ENCODE measurements around the gene ERG. TPM values are rescaled to one million over a fixed set of nuclear protein-coding genes. Genes with fewer than 3 reads are reported as not detected.

The ERG gene
- polyA plus RNA-seq, 1 of the 3 experiments (the other 2 are of a cell fraction): not detected

DNA sequence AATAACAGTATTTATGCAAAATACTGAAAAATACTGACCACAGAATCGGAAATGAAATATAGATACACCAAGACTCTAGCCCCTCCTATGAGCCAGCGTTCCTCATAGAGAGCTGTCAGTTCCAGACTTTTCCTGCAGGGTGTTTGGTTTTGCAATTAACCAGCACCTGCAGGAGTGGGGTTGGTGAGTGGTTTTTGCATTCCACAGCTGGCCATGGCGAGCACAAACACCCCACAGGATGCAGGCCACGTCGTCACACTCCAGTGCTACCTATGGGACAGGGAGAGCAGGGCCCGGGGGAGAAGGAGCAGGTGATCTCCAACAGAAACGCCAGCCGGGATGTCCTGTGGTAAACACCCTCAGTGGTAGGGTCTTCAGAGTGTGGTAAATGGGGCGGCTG lies 94.1 kb downstream of the ERG start:
- no peaks in the 10 kb centered on the region for H3K9me2 ChIP-seq
- WGBS (ENCODE audit: low lambda C conversion rate): 56% methylated on average over 7 of the region's 9 CpGs
- no peak overlapping the region for H2AFZ ChIP-seq (ENCODE audit: low read depth)
- no peaks in the 10 kb centered on the region for H3K27me3 ChIP-seq (ENCODE audit: insufficient read depth)
- no peaks in the 10 kb centered on the region for H3K4me1 ChIP-seq (ENCODE audit: control insufficient read depth in 1 of 2, insufficient read depth in 2 of 2, low read depth in 1 of 2, low read length in 1 of 2)
- H3K27ac ChIP-seq (ENCODE audit: low read depth in 2 of 2, low read length in 1 of 2): no peak overlapping the region
- no peak overlapping the region for H3K4me2 ChIP-seq
- CTCF ChIA-PET: interaction anchor here (0.6 to 1.1 kb wide), 5 partner anchors 10 to 185 kb away, joined by 3 to 4 read pairs (median 3); no protein-coding TSS in a partner anchor
- H3K9ac ChIP-seq: no peak overlapping the region
- no peak for DNase-seq
- H3K4me3 ChIP-seq (ENCODE audit: low read depth in 2 of 2, low read length in 1 of 2): no peak overlapping the region
- H3K79me2 ChIP-seq (ENCODE audit: insufficient read depth): no peaks in the 10 kb centered on the region
- H4K20me1 ChIP-seq (ENCODE audit: insufficient read depth): no peaks in the 10 kb centered on the region
- H3F3A ChIP-seq (replicated peaks; ENCODE audit: insufficient read depth): no peaks in the 10 kb centered on the region
- POLR2A ChIA-PET: no interaction called here
- no peak for TF ChIP-seq RAD21 (IDR thresholded peaks at IDR 0.05; ENCODE audit: low read length)
- no peak for TF ChIP-seq JUND (IDR thresholded peaks at IDR 0.05)
- no peak for TF ChIP-seq FOXM1 (IDR thresholded peaks at IDR 0.05; ENCODE audit: low read depth)
- TF ChIP-seq, protein P1, sequence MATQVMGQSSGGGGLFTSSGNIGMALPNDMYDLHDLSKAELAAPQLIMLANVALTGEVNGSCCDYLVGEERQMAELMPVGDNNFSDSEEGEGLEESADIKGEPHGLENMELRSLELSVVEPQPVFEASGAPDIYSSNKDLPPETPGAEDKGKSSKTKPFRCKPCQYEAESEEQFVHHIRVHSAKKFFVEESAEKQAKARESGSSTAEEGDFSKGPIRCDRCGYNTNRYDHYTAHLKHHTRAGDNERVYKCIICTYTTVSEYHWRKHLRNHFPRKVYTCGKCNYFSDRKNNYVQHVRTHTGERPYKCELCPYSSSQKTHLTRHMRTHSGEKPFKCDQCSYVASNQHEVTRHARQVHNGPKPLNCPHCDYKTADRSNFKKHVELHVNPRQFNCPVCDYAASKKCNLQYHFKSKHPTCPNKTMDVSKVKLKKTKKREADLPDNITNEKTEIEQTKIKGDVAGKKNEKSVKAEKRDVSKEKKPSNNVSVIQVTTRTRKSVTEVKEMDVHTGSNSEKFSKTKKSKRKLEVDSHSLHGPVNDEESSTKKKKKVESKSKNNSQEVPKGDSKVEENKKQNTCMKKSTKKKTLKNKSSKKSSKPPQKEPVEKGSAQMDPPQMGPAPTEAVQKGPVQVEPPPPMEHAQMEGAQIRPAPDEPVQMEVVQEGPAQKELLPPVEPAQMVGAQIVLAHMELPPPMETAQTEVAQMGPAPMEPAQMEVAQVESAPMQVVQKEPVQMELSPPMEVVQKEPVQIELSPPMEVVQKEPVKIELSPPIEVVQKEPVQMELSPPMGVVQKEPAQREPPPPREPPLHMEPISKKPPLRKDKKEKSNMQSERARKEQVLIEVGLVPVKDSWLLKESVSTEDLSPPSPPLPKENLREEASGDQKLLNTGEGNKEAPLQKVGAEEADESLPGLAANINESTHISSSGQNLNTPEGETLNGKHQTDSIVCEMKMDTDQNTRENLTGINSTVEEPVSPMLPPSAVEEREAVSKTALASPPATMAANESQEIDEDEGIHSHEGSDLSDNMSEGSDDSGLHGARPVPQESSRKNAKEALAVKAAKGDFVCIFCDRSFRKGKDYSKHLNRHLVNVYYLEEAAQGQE (IDR thresholded peaks at IDR 0.05; ENCODE audit: low read depth, low read length): no peak
- TF ChIP-seq FOXJ3 (CRISPR knock-in tag; IDR thresholded peaks at IDR 0.05): no peak
- TF ChIP-seq, protein P2, sequence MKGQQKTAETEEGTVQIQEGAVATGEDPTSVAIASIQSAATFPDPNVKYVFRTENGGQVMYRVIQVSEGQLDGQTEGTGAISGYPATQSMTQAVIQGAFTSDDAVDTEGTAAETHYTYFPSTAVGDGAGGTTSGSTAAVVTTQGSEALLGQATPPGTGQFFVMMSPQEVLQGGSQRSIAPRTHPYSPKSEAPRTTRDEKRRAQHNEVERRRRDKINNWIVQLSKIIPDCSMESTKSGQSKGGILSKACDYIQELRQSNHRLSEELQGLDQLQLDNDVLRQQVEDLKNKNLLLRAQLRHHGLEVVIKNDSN (IDR thresholded peaks at IDR 0.05; ENCODE audit: borderline replicate concordance, low read depth): no peak
- no peak for TF ChIP-seq NFIC (IDR thresholded peaks at IDR 0.05; ENCODE audit: borderline replicate concordance)
- TF ChIP-seq EZH2phosphoT487 (IDR thresholded peaks at IDR 0.05; ENCODE audit: borderline replicate concordance, low read depth): no peak
- no peaks in the 10 kb centered on the region for H3K9me3 ChIP-seq
- no peaks in the 10 kb centered on the region for H3K36me3 ChIP-seq (replicated peaks in 1 of 2; ENCODE audit: control insufficient read depth in 1 of 2, insufficient read depth in 2 of 2, low read length in 1 of 2)

DNA sequence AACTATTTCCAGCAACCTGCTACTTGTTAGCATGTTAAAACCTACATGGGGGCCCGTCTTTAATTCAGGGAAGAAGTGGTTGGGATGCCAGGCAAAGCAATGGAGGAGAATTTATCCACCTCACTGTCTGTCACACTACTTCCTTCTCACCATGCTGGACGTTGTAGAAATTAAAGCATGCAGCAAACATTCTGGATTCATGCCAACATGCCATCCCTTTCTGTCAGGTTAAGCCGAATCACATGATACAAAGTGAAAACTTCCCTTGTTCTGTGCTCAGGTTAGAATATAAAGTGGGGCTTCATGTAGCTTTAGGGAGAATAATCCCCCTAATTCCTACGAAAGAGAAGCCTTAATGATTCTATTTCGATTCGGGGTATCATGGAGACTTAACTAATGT lies 95.5 kb downstream of the ERG start:
- H2AFZ ChIP-seq (ENCODE audit: low read depth): no peak overlapping the region
- no peak overlapping the region for H3K27ac ChIP-seq (ENCODE audit: low read depth in 2 of 2, low read length in 1 of 2)
- no peaks in the 10 kb centered on the region for H3F3A ChIP-seq (replicated peaks; ENCODE audit: insufficient read depth)
- POLR2A ChIA-PET: no interaction called here
- H3K27me3 ChIP-seq (ENCODE audit: insufficient read depth): no peaks in the 10 kb centered on the region
- no peak overlapping the region for H3K4me2 ChIP-seq
- CTCF ChIA-PET: interaction anchor here (0.9 to 1.5 kb wide), 2 partner anchors 10 to 15 kb away, joined by 3 to 4 read pairs; no protein-coding TSS in a partner anchor
- no peaks in the 10 kb centered on the region for H3K9me2 ChIP-seq
- no peak overlapping the region for H3K4me3 ChIP-seq (ENCODE audit: low read depth in 2 of 2, low read length in 1 of 2)
- H3K4me1 ChIP-seq (ENCODE audit: control insufficient read depth in 1 of 2, insufficient read depth in 2 of 2, low read depth in 1 of 2, low read length in 1 of 2): no peaks in the 10 kb centered on the region
- 68% methylated on average over 6 of the region's 6 CpGs for WGBS (ENCODE audit: low lambda C conversion rate)
- H3K9ac ChIP-seq: no peak overlapping the region
- H3K79me2 ChIP-seq (ENCODE audit: insufficient read depth): no peaks in the 10 kb centered on the region
- TF ChIP-seq, protein P3, sequence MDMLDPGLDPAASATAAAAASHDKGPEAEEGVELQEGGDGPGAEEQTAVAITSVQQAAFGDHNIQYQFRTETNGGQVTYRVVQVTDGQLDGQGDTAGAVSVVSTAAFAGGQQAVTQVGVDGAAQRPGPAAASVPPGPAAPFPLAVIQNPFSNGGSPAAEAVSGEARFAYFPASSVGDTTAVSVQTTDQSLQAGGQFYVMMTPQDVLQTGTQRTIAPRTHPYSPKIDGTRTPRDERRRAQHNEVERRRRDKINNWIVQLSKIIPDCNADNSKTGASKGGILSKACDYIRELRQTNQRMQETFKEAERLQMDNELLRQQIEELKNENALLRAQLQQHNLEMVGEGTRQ (IDR thresholded peaks at IDR 0.05; ENCODE audit: borderline replicate concordance, low read depth, low read length): no peak
- TF ChIP-seq RAD21 (IDR thresholded peaks at IDR 0.05; ENCODE audit: low read length) (no peak), SIN3A (IDR thresholded peaks at IDR 0.05; ENCODE audit: borderline replicate concordance, low read depth, low read length) (no peak), POLR2AphosphoS5 (IDR thresholded peaks at IDR 0.05; ENCODE audit: low read depth, low read length) (no peak), SMC3 (IDR thresholded peaks at IDR 0.05; ENCODE audit: low read depth, low read length) (no peak), TEAD4 (IDR thresholded peaks at IDR 0.05; ENCODE audit: borderline replicate concordance, insufficient read depth) (no peak), RXRA (IDR thresholded peaks at IDR 0.05; ENCODE audit: borderline replicate concordance, low read depth) (no peak), EZH2phosphoT487 (IDR thresholded peaks at IDR 0.05; ENCODE audit: borderline replicate concordance, low read depth) (no peak), TCF12 (IDR thresholded peaks at IDR 0.05) (no peak), TAF1 (IDR thresholded peaks at IDR 0.05; ENCODE audit: borderline replicate concordance, low read depth, low read length) (no peak), NFIC (IDR thresholded peaks at IDR 0.05; ENCODE audit: borderline replicate concordance) (no peak), MEF2A (IDR thresholded peaks at IDR 0.05; ENCODE audit: borderline replicate concordance, low read depth) (no peak), JUND (IDR thresholded peaks at IDR 0.05) (no peak), RCOR1 (IDR thresholded peaks at IDR 0.05; ENCODE audit: low read length) (no peak), GABPA (IDR thresholded peaks at IDR 0.05; ENCODE audit: low read depth) (no peak)
- TF ChIP-seq, protein P4, sequence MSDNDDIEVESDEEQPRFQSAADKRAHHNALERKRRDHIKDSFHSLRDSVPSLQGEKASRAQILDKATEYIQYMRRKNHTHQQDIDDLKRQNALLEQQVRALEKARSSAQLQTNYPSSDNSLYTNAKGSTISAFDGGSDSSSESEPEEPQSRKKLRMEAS (IDR thresholded peaks at IDR 0.05; ENCODE audit: low read depth): no peak
- TF ChIP-seq, protein P5, sequence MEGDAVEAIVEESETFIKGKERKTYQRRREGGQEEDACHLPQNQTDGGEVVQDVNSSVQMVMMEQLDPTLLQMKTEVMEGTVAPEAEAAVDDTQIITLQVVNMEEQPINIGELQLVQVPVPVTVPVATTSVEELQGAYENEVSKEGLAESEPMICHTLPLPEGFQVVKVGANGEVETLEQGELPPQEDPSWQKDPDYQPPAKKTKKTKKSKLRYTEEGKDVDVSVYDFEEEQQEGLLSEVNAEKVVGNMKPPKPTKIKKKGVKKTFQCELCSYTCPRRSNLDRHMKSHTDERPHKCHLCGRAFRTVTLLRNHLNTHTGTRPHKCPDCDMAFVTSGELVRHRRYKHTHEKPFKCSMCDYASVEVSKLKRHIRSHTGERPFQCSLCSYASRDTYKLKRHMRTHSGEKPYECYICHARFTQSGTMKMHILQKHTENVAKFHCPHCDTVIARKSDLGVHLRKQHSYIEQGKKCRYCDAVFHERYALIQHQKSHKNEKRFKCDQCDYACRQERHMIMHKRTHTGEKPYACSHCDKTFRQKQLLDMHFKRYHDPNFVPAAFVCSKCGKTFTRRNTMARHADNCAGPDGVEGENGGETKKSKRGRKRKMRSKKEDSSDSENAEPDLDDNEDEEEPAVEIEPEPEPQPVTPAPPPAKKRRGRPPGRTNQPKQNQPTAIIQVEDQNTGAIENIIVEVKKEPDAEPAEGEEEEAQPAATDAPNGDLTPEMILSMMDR (IDR thresholded peaks at IDR 0.05): no peak
- no peak for DNase-seq
- H3K36me3 ChIP-seq (replicated peaks in 1 of 2; ENCODE audit: control insufficient read depth in 1 of 2, insufficient read depth in 2 of 2, low read length in 1 of 2): no peaks in the 10 kb centered on the region
- H3K9me3 ChIP-seq: no peaks in the 10 kb centered on the region
- H4K20me1 ChIP-seq (ENCODE audit: insufficient read depth): no peaks in the 10 kb centered on the region
